Islet precursor cell (in vitro differentiated cells): ENCODE results near the gene MARVELD3.

Experiments used
- DNase-seq: peaks from one replicate; pipeline ENCODE4 v3.0.0-alpha.2; 2018

MARVELD3 gene

GRCh38 chr16:71625113-71625850 is 702 bp upstream of the MARVELD3 start:
- DNase-seq, result no peak

- DNase-seq, result peak; percentile 65
These were observed 852 bp downstream of the MARVELD3 start for GRCh38 chr16:71626858-71627213.

GRCh38 chr16:71627731-71628181 is 1.8 kb downstream of the MARVELD3 start:
- no peak for DNase-seq

- DNase-seq, result peak; percentile 77
These were observed 2.8 kb downstream of the MARVELD3 start for GRCh38 chr16:71628810-71629209.

- DNase-seq, result peak; percentile 64
These were observed 3.5 kb downstream of the MARVELD3 start for GRCh38 chr16:71629278-71630016.

- peak; percentile 63 for DNase-seq
These were observed 4.8 kb downstream of the MARVELD3 start for GRCh38 chr16:71630808-71631207.

- no peak for DNase-seq
These were observed 5.8 kb downstream of the MARVELD3 start for GRCh38 chr16:71631776-71632175.

- DNase-seq, result no peak
These were observed 9.6 kb downstream of the MARVELD3 start for GRCh38 chr16:71635632-71636031.

- DNase-seq, result no peak
These were observed 11.4 kb downstream of the MARVELD3 start for GRCh38 chr16:71637398-71637797.

GRCh38 chr16:71645450-71645849 is 19.5 kb downstream of the MARVELD3 start:
- no peak for DNase-seq

GRCh38 chr16:71647391-71647790 is 21.4 kb downstream of the MARVELD3 start:
- no peak for DNase-seq

GRCh38 chr16:71648162-71648561 is 22.2 kb downstream of the MARVELD3 start:
- DNase-seq, result no peak

- DNase-seq, result no peak
These were observed 22.9 kb downstream of the MARVELD3 start for GRCh38 chr16:71648921-71649320.

- DNase-seq, result no peak
These were observed 23.7 kb downstream of the MARVELD3 start for GRCh38 chr16:71649704-71650103.

- no peak for DNase-seq
These were observed 32.8 kb downstream of the MARVELD3 start for GRCh38 chr16:71658771-71659170.

- no peak for DNase-seq
These were observed 33.5 kb downstream of the MARVELD3 start for GRCh38 chr16:71659471-71659870.

GRCh38 chr16:71666264-71666663 is 40.3 kb downstream of the MARVELD3 start:
- no peak for DNase-seq

GRCh38 chr16:71666928-71667707 is 41.1 kb downstream of the MARVELD3 start:
- DNase-seq, result no peak

GRCh38 chr16:71669926-71670536 is 44.0 kb downstream of the MARVELD3 start:
- no peak for DNase-seq

GRCh38 chr16:71670537-71670936 is 44.6 kb downstream of the MARVELD3 start:
- no peak for DNase-seq

GRCh38 chr16:71671165-71671564 is 45.2 kb downstream of the MARVELD3 start:
- DNase-seq, result no peak

- no peak for DNase-seq
These were observed 46.1 kb downstream of the MARVELD3 start for GRCh38 chr16:71672125-71672524.
